ENCODE data around the gene HEXD.
"Not testable (repeated sequence)": the region's sequence is repeated elsewhere in the genome, so short reads cannot be mapped to it uniquely, and the experiment has no call there.

HEXD gene
- total RNA-seq, result 4.1 to 23.0 (median 11.9) reads per million in 18 experiments

DNA sequence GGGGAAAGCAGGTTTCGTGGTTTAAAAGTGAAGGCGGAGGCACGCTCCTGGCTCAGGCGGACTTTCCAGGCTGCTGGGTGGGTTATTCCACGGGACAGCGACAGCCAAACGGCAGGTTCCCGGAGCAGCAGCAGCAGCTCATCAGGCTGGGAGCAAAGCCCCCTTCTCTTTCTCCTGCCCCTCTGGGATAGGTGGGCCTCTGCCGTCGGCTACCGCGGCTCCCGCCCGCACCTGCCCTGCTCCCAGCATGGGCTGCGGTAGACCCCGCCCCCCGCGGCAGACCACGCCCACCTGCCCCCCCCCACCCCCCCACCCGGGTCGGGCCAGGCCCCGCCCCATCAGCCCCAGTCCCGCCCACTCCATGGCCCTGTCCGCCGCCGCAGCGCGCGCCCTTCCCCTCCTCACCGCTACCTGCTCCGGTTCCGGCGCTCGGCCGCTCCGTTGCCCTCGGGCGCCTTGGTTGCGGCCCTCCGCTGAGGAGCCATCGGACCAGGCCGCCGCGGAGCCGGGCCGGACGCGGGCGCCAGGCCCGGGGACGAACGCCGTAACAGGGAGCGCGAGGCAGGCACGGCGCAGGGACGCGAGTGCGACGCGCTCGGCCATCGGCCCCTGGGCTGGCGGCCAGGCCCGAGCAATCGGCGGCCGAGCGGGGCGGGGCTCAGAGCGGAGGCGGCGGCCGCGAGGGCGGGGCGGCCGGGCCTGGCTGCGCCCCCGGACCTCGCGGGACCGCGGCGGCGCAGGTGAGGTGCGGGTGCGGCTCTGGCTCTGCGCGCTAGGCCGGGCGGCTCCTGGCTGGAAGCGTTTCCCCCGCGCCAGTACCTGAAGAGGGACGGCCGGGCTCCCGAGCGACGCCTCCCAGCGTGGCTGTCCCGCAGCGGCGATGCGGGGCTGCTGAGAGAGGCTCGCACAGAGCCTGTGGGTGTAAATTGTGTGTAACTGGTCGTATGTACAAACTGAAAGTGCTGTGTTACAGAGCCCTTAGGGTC, at the start of gene HEXD, which contains the start of gene OGFOD3:
HEXD (plus strand) TSS at position 347 of the 986 bp plus-strand sequence. CDS start 1,453 bp downstream, outside the sequence.
OGFOD3 (minus strand) TSS at position 586 of the 986 bp plus-strand sequence; CDS start at position 485, 101 bp downstream.
- peak; percentile 80 to 89 for DNase-seq

DNA sequence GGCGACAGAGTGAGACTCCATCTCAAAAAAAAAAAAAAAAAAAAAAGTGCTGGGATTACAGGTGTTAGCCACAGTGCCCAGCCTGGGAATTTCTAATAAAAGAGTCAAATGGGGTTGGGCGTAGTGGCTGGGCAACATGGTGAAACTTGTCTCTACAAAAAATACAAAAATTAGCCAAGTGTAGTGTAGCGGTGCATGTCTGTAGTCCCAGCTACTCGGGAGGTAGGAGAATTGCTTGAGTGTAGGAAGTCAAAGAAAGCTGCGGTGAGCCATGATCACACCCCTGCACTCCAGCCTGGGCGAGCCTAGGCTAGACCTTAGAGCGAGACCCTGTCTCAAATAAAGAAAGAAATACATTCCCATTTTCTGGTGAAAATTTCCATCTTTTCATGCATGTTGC, 48.9 kb upstream of the HEXD start:
- no peak for DNase-seq

DNA sequence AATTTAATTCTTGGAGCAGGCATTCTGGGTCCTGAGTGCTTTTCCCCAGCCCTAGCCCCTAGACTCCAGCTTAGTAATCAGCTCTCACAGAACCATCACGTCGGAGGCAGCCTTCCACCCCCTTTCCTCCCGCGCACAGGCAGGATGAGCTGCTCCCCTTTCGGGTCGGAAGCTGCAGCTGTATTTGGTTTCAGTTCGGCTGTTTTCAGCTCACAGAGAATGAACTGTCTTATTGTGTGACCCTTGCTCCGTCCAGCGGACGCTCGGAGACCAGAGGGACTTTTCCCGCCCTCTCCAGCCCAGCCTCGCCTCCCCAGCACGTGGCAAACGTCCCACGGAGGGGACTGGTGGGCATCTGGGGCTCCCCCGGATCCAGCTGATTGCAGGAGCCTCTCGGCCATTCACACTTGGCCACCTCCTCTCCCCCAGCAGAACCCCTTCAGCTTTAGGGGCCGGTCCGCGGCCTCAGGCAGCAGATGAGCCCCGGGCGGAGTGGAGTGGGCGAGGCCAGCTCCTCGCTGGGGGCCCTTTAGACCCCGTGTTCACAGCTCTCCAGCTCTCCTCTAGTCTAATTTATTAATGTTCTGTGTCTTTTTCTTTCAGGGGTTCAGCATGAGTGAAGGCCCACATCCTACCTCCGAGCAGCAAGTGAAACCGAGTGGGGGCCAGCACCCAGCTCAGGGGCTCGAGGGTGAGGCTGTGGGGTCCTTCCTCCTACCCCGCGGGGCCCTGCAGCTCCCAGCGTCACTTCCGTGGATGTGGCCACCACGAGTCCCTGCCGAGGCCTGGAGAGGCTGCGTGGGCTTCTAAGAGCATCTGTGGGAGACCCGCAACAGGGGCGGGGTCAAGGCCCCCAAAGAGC, 47.4 kb upstream of the HEXD start:
- no peak for DNase-seq

DNA sequence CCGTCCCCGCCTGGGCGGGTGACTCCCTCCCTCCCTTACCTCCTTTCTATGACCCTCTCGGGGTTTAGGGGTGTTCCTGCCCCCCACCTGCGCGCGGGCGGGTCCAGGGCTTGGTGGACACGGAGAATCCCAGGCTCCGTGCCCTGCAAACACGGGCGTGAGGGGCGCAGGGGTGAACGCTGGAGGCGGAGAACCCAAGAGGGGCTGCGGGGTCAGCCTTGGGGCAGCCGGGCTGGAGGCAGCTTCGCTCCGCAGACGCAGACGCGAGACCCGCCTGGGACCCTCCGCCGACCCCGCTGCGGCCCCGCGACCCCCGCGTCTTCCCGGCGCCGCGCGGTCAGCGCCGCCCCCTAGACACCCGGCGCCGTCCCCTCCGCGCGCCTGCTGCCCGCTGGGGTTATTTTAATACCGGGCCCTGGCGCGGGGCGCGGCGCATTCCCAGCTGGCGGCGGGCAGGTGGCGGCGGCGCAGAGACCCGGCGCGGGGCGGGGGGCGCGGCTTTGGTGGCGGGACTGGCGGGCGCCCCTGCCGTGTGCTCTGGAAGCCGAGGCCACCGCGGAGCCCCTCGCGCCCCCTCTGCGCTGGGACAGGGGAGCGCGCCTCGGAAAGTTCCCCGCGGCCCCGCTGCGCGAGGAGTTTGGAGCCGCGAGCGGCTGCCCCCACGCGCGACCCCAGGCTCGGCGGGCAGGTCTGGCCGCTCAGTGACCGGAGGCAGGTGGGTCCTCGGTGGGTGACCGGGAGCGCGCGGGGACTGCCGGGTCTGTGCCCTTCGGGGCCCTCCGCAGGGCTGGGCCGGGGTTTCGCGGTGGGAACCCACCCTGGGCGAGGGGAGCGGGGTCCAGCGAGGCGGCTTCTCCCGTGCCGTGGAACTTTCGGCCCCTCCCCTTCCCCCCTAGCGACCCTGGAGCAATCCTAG, 46.6 kb upstream of the HEXD start, which contains the start of gene UTS2R:
UTS2R (plus strand) TSS at position 433 of the 916 bp plus-strand sequence. CDS start 2,560 bp downstream, outside the sequence.
- no peak for DNase-seq

DNA sequence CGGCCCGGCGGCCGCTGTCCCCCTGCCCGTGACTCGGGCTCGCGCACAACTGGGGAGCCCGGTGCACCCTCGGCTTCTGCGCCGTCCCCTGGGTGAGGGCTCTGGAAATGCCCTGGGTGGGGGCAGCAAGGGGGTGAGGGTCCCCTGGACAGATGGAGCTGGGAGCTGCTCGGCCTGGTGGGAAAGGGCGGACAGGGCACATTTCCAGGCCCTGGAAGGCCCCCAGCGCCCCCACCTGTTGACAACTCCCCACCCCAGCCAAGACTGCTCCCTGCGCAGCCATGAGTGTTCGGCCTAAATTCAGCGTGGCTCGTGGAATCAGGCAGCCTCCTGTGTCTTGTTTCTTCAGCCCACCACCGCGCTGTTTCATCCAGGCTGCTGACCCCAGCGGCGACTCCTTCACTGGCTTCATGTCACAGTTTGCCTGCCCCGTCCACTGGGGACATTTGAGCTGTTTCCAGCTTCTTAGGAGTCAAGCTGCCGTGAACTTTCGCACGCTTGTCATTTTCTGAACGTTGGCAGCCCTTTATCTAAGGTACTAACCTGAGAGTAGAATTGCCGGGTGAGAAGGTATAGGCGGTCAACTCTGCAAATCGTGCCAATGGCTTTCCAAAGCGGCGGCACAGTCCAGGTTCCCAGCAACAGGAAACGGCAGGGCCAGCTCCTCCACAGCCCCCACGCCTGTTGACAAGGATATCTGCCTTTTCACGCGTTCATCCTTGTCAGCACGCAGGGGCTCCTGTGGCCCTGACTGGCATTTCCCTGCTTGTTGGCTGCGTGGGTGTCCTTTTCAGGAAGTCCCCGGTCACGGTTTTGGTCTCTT, 45.7 kb upstream of the HEXD start:
- DNase-seq, result peak; percentile 63 to 85

DNA sequence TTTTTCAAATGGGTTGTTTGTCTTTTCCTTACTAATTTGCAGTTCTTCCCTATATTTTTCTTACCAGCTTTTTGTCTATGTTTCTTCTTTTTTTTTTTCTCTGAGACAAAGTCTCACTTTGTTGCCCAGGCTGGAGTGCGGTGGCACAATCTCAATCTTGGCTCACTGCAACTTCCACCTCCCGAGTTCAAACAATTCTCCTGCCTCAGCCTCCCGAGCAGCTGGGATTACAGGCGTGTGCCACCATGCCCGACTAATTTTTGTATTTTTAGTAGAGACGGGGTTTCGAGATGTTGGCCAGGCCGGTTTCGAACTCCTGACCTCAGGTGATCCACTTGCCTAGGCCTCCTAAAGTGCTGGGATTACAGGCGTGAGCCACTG, 45.1 kb upstream of the HEXD start:
- DNase-seq, result not testable (repeated sequence)

DNA sequence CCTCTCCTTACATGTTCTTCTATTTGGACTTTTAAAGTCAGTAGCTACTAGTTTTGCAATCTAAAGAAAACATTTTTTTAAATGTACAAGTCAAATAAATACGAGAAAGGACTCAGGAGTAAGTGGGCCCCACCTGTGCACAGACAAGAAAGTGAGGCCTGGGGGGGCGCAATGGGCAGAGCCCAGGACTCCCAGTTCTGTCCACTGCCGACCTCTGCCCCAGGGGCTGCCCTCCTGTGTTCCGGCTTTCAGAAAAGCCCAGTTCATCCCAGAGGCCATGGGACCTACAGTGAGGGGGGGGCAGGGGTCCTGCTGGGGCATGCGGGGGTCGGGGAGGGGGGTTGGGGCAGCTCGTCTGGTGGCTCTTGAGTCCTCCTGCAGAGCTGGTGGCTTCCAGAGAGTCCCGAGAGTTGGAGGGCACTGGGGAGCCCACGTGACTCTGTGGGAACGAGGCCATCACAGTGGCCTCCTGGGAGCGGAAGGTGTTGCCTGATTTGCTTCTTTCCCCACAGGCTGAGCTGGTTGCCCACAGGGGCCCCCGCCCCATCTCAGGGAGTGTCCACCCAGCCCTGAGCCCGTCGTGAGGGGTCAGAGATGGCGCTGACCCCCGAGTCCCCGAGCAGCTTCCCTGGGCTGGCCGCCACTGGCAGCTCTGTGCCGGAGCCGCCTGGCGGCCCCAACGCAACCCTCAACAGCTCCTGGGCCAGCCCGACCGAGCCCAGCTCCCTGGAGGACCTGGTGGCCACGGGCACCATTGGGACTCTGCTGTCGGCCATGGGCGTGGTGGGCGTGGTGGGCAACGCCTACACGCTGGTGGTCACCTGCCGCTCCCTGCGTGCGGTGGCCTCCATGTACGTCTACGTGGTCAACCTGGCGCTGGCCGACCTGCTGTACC, 44.2 kb upstream of the HEXD start:
- no peak for DNase-seq

DNA sequence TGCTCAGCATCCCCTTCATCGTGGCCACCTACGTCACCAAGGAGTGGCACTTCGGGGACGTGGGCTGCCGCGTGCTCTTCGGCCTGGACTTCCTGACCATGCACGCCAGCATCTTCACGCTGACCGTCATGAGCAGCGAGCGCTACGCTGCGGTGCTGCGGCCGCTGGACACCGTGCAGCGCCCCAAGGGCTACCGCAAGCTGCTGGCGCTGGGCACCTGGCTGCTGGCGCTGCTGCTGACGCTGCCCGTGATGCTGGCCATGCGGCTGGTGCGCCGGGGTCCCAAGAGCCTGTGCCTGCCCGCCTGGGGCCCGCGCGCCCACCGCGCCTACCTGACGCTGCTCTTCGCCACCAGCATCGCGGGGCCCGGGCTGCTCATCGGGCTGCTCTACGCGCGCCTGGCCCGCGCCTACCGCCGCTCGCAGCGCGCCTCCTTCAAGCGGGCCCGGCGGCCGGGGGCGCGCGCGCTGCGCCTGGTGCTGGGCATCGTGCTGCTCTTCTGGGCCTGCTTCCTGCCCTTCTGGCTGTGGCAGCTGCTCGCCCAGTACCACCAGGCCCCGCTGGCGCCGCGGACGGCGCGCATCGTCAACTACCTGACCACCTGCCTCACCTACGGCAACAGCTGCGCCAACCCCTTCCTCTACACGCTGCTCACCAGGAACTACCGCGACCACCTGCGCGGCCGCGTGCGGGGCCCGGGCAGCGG, 43.4 kb upstream of the HEXD start:
- DNase-seq, result no peak

DNA sequence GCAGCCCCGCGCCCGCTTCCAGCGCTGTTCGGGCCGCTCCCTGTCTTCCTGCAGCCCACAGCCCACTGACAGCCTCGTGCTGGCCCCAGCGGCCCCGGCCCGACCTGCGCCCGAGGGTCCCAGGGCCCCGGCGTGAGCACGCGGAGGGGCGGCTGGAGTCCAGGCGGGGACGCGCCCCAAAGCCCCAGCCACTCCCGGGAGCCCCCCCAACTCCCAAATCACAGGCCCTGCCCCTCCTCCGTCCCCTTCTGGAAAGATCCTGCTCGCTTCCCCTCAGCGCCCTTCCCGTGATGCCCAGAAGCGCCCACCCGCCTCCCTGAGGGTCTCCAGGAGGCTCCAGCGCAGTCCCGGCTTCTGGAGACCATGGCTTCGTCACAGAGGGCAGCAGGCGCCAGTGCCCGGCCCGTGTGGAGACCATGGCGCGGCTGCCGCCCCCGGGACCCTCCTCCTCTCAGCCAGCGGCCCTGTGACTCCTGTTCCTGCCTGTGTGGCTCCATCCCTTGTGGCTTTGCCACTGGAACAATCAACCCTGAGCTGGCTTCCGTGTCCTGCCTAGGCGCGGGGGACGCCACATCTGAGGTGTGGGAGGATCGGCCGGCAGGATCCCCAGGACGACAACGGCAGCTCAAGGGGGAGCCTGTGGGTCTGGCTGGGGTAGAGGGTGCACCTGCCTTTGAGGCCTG, 42.6 kb upstream of the HEXD start:
- no peak for DNase-seq

DNA sequence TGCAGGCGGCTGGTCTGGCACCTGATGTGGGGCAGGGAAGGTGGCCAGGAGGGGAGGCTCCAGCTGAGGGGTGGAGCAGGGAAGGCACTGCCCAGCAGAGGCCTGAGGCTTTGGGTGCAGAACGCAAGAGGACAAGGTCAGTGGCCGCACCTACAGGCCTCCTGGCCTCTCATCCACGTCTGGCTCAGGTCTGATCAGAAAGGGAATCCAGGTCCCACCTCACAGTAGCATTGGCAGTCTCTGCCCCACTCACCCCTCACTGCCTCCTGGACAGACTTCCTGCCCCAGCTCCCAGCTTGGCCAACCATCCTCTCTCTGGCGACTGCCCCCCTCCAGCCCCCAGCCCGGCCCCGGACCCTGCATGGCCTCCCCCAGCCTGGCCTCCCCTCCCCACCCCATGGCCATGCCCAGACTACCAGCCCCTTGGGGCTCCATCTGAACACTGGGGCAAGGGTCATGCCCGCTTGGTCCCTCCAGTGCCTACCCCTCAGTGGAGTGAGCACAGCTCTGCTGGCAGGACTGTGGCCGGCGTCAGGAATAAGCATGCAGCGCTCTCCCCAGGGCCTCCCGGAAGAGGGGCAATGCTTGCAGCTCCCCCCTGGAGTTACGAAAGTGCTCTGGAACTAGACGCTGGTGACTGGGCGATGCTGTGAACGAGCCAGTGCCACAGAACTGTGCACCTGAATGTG, 42.0 kb upstream of the HEXD start:
- no peak for DNase-seq

DNA sequence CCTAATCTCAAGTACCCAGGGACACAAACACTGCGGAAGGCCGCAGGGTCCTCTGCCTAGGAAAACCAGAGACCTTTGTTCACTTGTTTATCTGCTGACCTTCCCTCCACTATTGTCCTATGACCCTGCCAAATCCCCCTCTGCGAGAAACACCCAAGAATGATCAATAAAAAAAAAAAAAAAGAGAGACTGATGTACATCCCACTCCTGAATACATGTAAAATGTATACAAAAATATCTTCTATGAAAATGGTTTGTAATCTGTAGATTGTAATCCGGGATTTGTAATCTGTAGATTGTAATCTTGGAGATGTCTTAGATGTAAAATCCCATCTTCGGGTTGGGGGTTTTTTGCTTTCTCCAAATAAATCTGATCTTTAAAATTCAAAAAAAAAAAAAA, 40.9 kb upstream of the HEXD start:
- DNase-seq, result not testable (repeated sequence)

DNA sequence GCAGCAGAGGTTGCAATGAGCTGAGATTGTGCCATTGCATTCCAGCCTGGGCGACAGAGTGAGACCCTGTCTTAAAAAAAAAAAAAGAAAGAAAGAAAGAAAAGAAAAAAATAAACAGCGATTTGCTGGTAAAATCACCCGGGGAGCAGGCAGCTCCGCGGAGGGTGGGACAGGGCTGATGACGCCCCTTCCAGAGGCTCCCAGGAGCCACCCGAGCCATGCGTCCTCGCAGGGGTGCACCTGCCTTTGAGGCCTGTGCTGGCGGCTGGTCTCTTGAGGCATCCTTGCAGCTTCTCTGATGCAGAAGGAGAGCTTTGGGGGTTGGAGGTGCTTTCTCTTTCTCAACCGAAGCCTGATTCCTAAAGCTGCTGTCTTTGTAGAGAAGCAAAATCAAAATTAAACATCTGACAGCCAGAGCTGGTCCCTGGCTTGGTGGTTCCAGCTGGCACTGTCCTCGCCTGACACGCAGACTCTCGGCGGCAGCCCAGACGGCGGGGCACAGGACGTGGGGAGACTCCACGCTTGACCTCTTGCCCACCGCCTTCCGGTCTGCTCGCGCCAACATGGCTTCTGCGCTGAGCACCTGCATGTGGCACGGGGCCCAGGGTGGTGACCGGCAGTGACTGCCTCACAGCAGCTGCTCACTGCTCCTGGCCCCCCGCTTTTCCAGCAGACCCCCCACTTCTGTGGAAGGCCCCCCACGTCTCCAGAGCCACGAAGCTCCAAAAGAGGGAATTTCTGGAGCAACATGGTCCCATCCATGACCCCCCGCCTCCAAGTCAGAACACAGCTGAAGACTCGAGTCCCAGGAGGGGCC, 40.0 kb upstream of the HEXD start:
- no peak for DNase-seq

DNA sequence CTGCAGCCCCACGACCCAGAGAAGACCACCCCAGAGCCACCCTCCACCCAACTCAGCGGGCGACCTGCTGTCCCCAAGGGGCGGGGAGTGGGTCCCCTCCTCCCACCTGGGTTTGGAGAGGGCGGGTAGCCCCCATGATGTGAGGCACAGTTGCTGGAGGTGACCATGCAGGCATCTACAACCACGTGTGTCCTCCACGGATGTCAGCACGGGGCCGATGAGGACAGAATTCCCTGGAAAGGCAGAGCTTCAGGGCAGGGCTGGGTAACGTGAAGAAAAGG, 39.5 kb upstream of the HEXD start:
- DNase-seq, result no peak

DNA sequence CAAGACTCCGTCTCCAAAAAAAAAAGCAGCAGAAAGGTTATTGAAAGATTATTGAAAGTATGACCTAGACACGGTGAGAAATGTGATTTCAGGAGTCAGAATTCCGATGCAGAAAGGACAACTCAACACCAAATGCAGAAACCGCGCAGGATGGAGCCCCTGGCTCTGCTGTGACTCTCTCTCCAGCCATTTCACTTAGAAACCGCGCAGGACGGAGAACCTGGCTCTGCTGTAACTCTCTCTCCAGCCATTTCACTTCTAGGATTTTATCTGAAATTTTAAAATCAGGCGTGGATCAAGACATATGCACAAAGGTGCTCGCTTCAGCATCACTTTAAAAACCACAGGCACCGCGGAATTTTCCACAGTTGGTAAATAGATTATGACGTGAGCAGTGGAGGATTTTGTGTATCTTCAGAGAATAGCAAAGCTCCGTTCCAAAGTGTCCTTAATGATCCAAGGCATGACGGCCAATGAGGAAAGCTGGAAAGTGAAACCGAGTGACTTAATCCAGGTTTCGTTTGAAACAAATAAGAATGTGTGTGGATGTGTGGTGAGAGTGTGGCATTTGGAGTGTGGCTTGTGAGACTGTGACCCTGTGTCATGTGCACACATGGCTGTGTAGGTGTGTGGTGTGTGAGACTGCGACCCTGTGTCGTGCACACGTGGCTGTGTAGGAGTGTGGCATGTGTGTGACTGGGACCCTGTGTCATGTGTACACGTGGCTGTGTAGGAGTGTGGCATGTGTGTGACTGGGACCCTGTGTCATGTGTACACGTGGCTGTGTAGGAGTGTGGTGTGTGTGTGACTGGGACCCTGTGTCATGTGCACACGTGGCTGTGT, 37.1 kb upstream of the HEXD start:
- DNase-seq, result no peak

DNA sequence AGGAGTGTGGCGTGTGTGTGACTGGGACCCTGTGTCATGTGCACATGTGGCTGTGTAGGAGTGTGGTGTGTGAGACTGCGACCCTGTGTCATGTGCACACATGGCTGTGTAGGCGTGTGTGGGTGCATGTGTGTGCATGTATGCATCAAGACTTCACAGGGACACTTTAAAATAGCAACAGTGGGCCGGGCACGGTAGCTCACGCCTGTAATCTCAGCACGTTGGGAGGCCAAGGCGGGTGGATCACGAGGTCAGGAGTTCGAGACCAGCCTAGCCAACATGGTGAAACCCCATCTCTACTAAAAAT, 36.5 kb upstream of the HEXD start:
- DNase-seq, result not testable (repeated sequence)

DNA sequence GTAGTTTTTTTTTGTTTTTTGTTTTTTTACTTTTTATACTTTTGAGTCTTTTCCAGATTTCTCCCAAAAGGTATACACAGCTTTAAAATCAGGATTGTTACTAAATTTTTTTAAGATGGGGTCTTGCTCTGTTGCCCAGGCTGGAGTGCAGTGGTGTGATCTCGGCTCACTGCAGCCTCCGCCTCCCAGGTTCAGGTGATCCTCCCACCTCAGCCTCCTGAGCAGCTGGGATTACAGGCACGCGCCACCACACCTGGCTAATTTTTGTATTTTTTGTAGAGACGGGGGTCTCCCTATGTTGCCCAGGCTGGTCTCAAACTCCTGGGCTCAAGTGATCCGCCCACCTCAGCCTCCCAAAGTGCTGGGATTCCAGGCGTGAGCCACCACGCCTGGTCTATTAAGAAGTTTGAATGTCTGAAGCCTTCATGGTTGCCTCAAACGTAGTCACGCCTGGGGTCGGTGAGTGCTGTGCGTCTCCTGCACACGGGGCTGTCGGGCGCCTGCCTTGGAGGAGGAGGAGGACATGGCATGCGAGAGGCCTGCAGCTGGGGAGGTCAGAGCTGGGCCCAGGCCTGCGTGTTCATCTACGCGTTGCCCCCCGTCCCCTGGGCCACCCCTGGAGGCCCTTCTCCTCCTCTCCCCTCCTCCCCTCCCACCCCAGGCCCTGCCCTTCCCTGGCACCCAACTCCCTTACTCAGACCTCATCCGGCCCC, 35.8 kb upstream of the HEXD start:
- not testable (repeated sequence) for DNase-seq
